GM19438 (cell line): ENCODE data around the gene APCDD1.

Experiments
- ATAC-seq: cut with Tn5 transposase; IDR thresholded peaks from one replicate; pipeline ENCODE4 v1.9.1; 2021; ENCODE audit warnings: low read depth; ENCODE audit not compliant: unreplicated experiment

The APCDD1 gene

DNA sequence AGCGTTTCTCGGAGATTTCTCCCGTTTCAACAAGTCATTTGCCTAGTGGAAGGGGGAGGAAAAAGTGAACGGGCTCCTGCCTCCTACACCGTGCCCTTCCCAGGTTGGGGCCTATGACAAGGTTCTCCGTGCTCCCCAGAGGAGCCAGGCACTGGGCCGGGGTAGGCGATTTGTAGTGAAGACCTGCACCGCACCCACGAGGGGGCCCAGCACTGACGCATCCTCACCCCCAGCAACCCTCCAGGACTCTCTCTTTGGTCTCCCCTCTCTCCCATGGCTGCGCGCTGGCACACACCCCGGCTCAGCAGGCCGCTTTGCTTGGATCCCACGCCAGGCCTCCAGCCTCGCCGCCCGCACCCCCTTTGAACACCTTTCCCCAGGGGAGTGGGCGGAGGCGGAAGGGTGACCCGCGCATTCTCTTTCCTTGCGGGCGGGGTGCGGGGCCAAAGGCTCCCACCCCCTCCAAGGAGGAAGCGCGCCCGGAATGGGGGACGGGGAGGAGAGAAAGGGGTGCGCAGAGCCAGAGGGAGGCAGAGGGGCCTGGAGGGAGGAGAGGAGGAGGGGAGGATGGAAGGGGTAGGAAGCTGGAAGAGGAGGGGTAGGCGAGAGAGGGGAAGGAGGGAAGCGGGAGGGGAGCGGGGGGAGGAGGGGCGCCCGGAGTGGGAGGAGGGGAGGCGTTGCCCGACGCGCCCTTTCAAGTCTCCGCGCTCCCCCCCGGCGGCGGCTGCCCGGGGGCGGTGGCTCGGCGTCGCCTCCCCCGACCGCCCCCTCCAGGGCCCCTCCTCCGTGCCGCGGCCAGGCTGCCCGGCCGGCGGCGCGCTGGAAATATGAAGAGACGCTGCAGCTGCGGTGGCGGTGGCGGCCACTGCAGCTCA lies at the start of gene APCDD1:
Gene APCDD1, plus strand, starts transcription at position 830 of the 875 bp plus-strand sequence. CDS start 347 bp downstream, outside the sequence.
- no peak for ATAC-seq

- no peak for ATAC-seq
Observed at GRCh38 chr18:10405014-10405493, 49.4 kb upstream of the APCDD1 start.

DNA sequence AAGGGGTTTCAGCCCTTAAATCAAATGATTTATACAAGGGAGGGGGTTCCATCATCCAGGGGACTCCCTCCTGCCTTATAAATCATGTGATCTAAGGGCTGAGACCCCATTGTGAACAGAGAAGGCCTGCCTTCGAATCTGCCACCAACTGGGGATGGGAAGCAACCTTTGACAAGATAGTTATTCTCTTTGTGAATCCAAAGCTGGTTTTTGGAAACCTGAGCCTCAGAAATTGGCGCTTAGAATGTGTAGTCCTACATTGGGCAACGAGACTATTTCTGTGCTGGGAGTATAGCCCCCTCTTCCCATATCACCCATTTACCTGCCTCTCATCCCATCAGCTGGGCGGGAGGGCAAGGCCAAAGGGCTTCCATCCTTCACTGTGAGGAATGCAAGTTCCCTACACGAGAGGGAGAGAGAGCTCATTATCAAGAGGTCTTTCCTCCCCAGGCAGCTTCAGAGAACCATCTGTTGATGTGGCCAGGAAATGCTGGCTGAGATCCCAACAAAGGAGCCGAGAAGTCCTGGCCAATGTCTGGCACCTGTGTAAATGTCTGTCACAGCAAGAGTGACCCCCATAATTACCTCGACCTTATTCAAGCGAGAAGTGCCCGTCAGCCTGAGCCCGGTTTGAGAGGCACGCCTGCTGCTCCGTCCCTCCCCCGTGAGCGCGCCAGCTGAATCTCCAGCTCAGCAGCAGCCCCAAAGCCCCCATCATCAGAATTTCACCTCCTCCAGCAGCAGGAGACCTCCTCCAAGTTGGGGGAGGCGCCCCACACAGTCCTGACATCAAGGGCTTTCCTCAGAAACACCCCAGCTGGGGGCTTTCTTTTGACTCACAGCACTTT lies 48.4 kb upstream of the APCDD1 start:
- ATAC-seq = no peak

DNA sequence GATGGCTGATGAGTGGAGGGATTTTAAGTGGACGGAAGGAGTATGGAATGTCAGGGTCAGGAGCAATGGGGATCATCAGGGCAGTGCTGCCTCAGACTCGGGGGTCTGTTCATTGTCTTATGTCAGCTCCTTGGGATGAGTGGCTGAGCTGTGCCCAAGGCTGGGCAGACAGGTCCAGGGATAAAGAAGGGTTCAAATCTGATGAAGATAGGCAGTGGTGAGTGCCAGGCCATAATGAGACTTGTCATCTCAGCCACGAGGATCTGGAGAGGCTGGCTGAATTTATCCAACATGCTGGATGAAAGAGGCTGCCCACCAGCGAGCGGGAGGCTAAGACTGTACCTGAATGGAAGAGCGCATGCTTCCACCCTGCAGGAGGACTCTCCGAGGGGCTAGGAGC lies 46.3 kb upstream of the APCDD1 start:
- ATAC-seq = no peak

- ATAC-seq = no peak
Observed at GRCh38 chr18:10409041-10409440, 45.4 kb upstream of the APCDD1 start.

DNA sequence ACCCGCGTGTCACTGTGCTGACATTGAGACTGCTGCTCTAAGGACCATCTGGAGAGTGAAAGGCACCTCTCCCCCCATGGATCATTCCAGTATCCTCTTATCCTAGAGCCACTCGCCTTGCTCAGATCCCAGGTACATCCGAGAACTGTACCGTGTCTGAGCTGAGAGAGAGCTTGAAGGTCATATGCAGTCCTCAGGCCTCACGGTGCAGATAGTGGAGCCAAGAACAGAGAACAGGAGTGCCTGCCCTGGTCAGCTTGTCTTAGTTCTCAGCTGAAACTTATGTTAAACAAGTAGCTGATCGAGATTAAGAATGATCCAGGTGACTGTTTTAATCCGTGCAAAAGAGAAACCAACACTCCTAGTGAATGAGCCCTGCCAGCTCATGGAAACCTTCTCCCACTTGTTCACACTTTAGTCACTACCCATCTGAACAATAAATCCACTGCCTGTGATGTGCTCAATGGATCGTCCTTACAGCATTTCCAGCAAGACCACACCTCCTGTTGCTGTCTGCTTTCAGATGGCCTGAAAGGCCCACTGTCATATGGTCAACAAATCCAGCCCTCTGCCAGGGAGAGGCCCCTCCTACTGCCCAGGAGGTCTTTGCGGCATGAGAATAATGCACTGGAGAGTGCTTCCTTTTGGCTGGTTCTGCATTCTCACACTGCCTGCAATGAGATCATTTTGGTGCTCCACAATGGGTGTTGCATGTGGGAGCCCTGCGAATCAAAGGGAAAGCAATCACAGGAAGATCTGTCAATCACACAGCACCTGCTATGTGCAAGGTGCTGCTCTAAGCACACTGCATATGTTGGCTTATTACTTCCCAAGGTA lies 43.7 kb upstream of the APCDD1 start:
- no peak for ATAC-seq

GRCh38 chr18:10412933-10413332 lies 41.5 kb upstream of the APCDD1 start:
- ATAC-seq = no peak

DNA sequence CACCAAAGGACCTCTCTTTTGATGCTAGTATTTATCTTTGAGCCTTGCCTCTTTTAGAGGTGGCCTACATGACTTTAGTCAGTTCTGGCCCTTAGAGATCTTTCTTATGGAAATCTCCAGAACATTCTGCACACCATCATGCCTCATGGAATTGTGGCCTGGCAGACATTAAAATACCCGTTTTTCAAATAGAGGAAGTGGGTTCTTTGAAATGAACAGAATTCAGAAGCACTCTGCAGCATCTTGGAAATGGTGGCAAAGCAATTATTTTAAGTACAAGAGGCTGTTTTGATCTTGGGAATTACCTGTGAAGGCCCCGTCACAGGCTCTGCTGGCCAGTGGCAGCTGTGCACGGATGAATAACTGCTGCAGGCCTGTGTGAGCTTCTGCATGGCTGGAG lies 40.7 kb upstream of the APCDD1 start:
- no peak for ATAC-seq

DNA sequence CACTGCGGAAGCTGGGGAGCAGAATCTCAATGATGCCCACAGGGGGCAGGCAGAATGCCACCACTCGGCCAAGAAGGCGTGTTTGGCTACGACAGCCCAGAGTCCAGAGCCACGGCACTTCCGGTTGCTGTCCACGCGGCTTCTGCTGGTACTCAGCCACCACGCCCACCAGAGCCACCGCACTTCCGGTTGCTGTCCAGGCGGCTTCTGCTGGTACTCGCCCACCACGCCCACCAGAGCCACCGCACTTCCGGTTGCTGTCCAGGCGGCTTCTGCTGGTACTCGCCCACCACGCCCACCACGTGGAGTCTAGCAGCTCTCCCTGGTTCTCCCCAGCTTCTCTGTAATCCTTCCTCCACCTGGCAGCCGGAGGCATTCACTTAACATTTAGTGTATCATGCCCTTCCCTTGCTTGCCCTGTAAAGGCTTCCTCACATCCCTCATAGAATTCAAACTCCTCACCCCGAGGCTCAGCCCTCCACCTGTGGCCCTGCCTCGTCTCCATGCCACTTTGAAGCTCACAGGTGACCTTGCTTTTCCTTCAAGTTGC lies 40.1 kb upstream of the APCDD1 start:
- no peak for ATAC-seq

- no peak for ATAC-seq
Observed at GRCh38 chr18:10416065-10416464, 38.4 kb upstream of the APCDD1 start.

DNA sequence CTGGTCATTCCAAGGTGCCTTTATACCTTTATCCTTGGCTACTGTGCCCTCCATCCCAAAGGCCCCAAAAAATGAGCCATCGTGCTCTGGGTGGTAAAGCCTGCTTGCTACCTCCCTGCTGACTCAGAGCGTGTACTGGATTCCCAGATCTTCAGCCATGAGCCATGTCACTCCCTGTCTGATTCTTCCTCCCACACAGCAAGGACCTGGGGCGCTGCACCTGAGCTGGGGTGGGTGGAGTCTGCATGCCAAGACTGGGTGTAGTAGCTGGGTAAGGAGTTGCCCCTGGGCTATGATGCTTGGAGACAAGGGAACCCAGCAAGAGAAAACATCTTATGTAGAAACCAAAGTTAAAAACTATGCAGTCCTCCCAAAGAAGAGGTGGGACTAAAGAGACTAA lies 37.2 kb upstream of the APCDD1 start:
- no peak for ATAC-seq

GRCh38 chr18:10417664-10418063 lies 36.8 kb upstream of the APCDD1 start:
- ATAC-seq = no peak

DNA sequence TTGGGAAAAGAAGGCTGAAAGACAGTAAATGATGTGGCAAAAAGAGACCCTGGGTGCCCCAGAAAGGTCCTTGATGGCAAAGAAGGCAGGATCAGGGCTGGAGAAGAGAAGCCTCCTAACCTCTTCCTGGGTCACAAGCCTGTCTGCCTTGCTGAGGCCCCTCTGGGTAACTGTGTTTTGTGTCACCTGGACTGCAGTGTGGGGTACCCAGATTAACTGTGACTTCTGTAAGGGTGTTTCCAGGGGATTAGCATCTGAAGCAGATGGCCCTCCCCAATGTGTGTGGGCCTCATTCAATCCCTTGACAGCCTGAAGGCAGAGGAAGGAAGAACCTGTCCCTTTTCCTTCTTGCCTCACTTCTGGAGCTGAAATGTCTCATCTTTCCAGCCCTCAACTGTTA lies 35.6 kb upstream of the APCDD1 start:
- no peak for ATAC-seq

DNA sequence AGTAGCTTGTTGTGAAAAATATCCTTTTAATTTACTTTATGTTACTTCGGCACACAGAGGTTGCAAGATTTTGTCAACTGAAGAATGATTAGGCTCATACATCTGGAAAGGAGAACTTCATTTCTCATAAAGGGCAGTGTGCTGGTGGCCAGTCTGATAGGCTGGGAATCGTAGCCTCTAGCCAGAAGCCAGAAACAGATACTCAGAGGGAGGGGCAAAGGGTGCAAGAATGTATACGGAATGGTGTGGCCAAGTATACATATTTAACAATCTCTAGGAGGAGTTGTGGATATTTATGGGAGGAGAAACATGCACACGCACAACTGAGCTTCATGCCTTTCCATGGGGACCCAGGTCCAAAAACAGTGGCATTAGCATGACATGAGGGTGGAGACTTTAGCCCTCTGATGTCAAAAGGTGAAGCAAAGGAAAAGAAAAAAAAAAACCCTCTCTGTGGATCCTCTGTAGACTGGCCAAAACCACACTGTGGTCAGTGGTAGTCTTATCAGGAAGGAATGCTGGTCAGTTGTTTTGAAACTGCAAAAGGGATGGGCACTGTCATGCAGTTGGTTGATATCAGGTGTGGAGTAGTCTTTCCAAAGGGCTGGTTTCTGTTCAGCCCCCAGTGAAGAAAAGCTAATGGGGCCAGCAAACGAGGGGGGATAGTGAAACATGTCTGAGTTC lies 34.9 kb upstream of the APCDD1 start:
- no peak for ATAC-seq

DNA sequence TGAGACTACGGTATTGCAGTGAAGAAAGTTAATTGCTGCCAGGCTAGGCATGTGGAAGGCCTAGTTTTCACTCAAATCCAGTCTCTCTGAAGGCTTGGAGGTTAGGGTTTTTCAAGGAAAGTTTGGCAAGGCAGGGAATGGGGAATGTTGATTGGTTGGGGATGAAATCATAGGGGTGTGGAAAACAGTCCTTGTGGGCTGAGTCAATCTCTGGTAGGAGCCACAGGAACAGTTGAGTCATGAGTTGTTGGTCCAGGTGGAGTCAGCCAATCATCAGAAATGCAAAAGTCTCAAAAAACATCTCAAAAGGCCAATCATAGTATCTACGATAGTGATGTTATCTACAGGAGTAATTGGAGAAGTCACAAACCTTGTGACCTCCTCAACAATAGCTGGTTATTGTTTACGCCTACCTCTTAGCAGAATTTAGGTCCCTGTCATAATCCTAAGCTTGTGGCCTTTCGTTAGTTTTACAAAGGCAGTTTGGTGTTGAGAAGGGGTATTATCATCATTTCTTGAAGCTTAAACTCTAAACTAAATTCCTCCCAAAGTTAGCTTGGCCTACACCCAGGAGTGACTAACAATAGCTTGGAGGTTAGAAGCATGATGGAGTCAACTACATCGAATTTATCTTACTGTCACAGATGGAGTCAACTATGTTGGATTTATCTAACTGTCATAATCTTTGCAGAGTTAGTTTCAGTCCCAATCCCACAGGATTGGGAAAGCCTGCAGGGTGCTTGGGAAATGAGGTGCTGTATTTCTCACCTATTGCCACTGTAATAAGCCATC lies 33.7 kb upstream of the APCDD1 start:
- ATAC-seq = no peak

- no peak for ATAC-seq
Observed at GRCh38 chr18:10421859-10422258, 32.6 kb upstream of the APCDD1 start.

GRCh38 chr18:10422731-10423130 lies 31.7 kb upstream of the APCDD1 start:
- ATAC-seq = no peak

DNA sequence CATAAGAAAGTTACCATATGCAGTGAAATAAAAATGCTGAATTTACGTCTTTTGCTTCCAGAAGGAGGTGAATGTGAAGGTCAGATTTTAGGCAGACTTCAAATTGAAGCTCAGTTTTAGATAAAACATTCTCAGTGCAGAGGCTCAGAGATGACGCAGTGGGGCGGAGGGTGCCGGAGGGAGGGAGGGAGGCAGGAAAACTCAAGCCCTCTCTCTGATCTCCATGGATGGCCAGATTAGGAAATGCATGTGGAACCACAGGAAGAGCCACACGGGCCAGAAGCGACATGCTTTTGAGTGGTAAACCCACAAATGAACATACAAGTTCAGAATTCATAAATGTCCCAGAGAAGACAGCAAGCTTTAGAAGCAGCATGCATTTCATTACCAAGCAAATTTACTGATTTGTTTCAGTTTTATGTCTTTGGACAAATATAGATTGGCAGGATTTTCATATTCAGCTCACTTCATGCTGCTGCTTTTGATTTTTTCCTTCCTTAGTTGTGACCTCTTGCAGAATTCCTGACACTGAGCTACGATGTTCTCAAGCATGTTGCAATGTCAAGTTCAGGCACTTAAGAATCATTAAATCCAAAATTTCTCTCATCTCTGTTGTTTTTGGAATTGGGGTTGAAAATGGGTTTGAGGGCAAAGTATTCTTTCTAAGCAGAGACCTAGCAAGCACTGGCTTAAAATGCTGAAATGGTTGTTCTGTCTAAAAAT lies 29.7 kb upstream of the APCDD1 start:
- no peak for ATAC-seq
